Activated naive CD8-positive, alpha-beta T cell treated with anti-CD3 and anti-CD28 coated beads, Interleukin-2, amount 10 ng/mL, durations not matched to agents 7 days and 5 days (primary cell): Measurements from ENCODE around the gene NIN. TPM values are rescaled to one million over a fixed set of nuclear protein-coding genes. Genes with fewer than 3 reads are reported as not detected.

Experiments used
- ATAC-seq: fragments of 150-1000 bp; cut with Tn5 transposase; one replicate; pipeline ENCODE4 v1.10.0; 2021; ENCODE audit warnings: low read depth, moderate library complexity
- POLR2A ChIA-PET: fragments of 350-600 bp; sonication (Branson Sonifier 250); formaldehyde crosslinking; loops from one replicate; lab custom pipeline; 2021; ENCODE audit warnings: antibody characterized with exemption; lab: Charles Lee
- DNase-seq: peaks from one replicate; pipeline ENCODE4 v3.0.0; 2021
- H3K27ac Mint-ChIP-seq: one replicate; pipeline ENCODE4 v1.8.0; 2022; ENCODE audit warnings: mild to moderate bottlenecking, mixed read lengths
- H3K27me3 Mint-ChIP-seq: one replicate; pipeline ENCODE4 v1.8.0; 2022; ENCODE audit warnings: mild to moderate bottlenecking, moderate library complexity, mixed read lengths
- H3K36me3 Mint-ChIP-seq: one replicate; pipeline ENCODE4 v1.8.0; 2021; ENCODE audit warnings: mild to moderate bottlenecking, mixed read lengths
- H3K4me1 Mint-ChIP-seq: one replicate; pipeline ENCODE4 v1.8.0; 2021; ENCODE audit warnings: mixed read lengths
- H3K4me3 Mint-ChIP-seq: one replicate; pipeline ENCODE4 v1.8.0; 2022; ENCODE audit warnings: mild to moderate bottlenecking, moderate library complexity, mixed read lengths
- H3K9me3 Mint-ChIP-seq: one replicate; pipeline ENCODE4 v1.8.0; 2021; ENCODE audit warnings: mixed read lengths
- total RNA-seq, 2 experiments: library from RNA; stranded (reverse); gene quantifications; one replicate each; pipeline ENCODE4 v1.2.3, GENCODE V29; 2021

NIN gene
- total RNA-seq, 2 experiments from 2014 or later: 106 to 113 TPM

DNA sequence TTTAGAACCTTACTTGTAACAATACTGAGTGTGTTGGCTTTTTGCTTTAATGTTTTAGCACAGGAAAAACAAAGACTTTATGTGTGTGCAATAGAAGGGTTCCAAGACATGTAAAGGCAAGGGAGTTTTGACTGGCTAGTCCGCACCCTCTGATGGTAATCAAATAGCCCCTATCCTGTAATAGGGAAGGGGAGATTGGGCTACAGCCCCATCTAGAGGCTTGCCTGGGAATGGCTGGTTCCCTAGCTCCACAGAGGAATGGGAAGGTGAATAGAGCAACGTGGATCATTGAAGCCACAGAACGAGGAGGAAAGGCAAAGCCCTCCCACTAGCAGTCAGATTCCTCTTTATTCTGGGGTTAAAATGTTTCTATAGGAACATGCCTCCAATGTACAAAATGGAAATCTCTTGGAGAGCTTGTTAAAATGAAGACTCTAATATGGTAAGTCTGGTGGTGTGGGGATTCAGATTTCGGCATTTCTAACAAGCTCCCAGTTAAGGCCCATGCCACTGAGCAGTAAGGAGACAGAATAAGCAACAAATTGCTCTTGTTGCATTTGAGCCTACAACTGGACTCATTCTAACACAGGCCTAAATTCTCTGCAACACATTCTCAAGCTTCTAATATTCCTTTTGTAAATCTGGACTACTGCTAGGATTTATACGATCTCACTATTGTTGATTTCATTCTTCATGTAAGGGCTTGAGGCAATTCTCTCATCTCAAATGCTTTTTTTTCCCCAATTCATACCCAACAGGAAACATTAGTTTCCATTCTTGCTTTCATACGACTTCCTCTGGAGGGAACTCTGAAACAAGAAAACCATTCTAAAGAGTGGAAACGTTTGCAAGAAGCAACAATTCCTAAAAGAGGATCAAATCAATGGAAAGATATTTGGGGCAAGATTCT is 57.1 kb downstream of the NIN start:
- Mint-ChIP-seq H3K9me3 (no peaks in the 10 kb centered on the region), H3K36me3 (peaks cover 21% of the 10 kb centered on the region), H3K27me3 (no peaks in the 10 kb centered on the region), H3K27ac (peak overlapping the region; percentile 30), H3K4me3 (no peak overlapping the region), H3K4me1 (peaks cover 17% of the 10 kb centered on the region)
- ATAC-seq (no peak), DNase-seq (peak; percentile 38)
- POLR2A ChIA-PET: interaction anchor here (1.1 kb wide), 1 partner anchor 47 kb away, joined by 4 read pairs; no protein-coding TSS in a partner anchor

- no peak overlapping the region for H3K27ac Mint-ChIP-seq
- no peaks in the 10 kb centered on the region for H3K9me3 Mint-ChIP-seq
- H3K27me3 Mint-ChIP-seq: no peaks in the 10 kb centered on the region
- DNase-seq (no peak), ATAC-seq (no peak)
- H3K4me3 Mint-ChIP-seq: no peak overlapping the region
- POLR2A ChIA-PET: interaction anchor here (0.6 kb wide), 1 partner anchor 100 kb away, joined by 4 read pairs; no protein-coding TSS in a partner anchor
- peaks cover 31% of the 10 kb centered on the region for H3K36me3 Mint-ChIP-seq
- H3K4me1 Mint-ChIP-seq: peaks cover 12% of the 10 kb centered on the region
Observed at GRCh38 chr14:50772412-50772811, 58.5 kb downstream of the NIN start.

DNA sequence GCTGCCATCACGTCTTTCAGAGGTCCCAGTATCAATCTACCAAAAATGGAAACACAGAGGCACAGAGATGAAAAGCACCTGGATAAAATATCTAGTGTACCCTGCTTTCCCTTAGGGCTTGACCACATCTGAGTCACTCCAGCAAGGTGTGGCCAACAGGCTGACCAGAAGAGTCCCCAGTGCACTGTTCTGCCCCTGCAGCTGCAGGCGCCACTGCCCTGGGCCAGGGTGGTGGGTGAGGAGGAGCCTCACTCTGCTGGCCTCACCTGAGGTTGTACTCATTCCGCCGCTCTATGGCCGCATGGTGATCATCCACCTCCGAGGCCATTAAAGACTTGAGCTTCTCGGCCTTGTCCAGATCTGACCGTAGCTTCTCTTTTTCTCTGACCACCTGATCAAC is 60.4 kb downstream of the NIN start:
- POLR2A ChIA-PET: no interaction called here
- Mint-ChIP-seq H3K36me3 (peaks cover 31% of the 10 kb centered on the region), H3K9me3 (no peaks in the 10 kb centered on the region), H3K4me1 (peaks cover 12% of the 10 kb centered on the region), H3K27ac (no peak overlapping the region), H3K4me3 (no peak overlapping the region), H3K27me3 (no peaks in the 10 kb centered on the region)
- ATAC-seq (no peak), DNase-seq (no peak)

DNA sequence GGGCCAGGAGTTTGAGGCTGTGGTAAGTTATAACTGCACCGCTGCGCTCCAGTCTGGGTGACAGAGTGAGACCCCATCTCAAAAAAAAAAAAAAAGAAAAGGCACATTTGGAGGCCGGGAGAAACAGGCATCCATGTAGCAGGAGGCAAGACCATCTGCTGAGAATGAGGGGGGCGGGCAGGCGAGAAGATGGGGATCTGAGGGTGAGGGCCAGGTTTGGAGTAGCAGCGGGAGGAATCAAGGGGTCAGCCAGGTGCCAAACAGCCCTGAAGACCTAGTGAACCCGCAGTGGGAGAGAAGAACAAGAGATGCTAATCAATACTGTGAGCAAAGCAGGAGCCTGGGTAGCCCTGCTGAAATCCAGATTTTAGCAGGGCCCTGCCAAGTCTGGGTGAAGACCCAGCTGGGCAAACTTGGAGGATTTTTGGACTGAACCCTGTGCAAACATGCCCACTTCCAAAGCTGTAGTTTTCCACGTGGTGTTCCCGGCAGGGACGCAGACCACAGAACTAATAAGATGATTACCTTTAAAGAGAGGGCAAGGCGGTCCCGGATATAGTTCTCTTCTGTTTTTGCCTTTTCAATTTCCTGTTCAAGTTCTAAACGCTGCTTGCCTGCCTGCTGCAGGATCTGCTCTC is 61.0 kb downstream of the NIN start:
- Mint-ChIP-seq H3K36me3 (peaks cover 34% of the 10 kb centered on the region), H3K4me3 (no peak overlapping the region), H3K27me3 (no peaks in the 10 kb centered on the region), H3K9me3 (no peaks in the 10 kb centered on the region), H3K27ac (no peak overlapping the region), H3K4me1 (peaks cover 12% of the 10 kb centered on the region)
- POLR2A ChIA-PET: no interaction called here
- ATAC-seq (no peak), DNase-seq (no peak)

GRCh38 chr14:50768680-50769079 is 62.3 kb downstream of the NIN start:
- Mint-ChIP-seq H3K4me3 (no peak overlapping the region), H3K4me1 (peaks cover 2% of the 10 kb centered on the region), H3K36me3 (peaks cover 39% of the 10 kb centered on the region), H3K27me3 (no peaks in the 10 kb centered on the region), H3K9me3 (no peaks in the 10 kb centered on the region), H3K27ac (no peak overlapping the region)
- DNase-seq (no peak), ATAC-seq (no peak)
- POLR2A ChIA-PET: no interaction called here

- Mint-ChIP-seq H3K36me3 (peaks cover 56% of the 10 kb centered on the region), H3K27me3 (no peaks in the 10 kb centered on the region), H3K4me1 (peaks cover 3% of the 10 kb centered on the region), H3K27ac (no peak overlapping the region), H3K9me3 (no peaks in the 10 kb centered on the region), H3K4me3 (no peak overlapping the region)
- DNase-seq (no peak), ATAC-seq (no peak)
- POLR2A ChIA-PET: no interaction called here
Observed at GRCh38 chr14:50766338-50766886, 64.5 kb downstream of the NIN start.

GRCh38 chr14:50763382-50764007 is 67.5 kb downstream of the NIN start:
- H3K27ac Mint-ChIP-seq: no peak overlapping the region
- H3K36me3 Mint-ChIP-seq: peaks cover 57% of the 10 kb centered on the region
- H3K9me3 Mint-ChIP-seq: no peaks in the 10 kb centered on the region
- POLR2A ChIA-PET: no interaction called here
- H3K4me1 Mint-ChIP-seq: peaks cover 5% of the 10 kb centered on the region
- H3K27me3 Mint-ChIP-seq: no peaks in the 10 kb centered on the region
- ATAC-seq: no peak
- H3K4me3 Mint-ChIP-seq: no peak overlapping the region
- DNase-seq: no peak

DNA sequence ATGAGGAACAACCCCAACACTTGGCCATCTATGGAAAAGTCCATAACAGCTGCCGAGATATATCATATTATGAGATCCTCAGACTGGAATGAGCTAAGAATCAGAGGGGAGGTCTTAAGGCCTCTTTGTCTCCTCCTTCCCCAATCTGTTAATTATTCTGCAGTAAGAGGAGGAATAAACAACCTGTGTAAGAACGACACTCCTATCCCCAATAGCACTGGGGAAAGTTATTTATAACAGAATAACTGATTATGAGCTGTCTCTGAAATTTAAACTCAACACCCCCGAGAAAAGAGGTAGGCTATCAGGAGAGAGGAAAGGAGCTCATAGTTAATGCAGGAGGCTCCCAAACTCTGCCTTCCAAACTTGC is 68.0 kb downstream of the NIN start:
- no peak for ATAC-seq
- Mint-ChIP-seq H3K36me3 (peaks cover 51% of the 10 kb centered on the region), H3K4me3 (no peak overlapping the region), H3K4me1 (peaks cover 5% of the 10 kb centered on the region), H3K27me3 (no peaks in the 10 kb centered on the region), H3K9me3 (no peaks in the 10 kb centered on the region), H3K27ac (no peak overlapping the region)
- POLR2A ChIA-PET: interaction anchor here (0.5 kb wide), 1 partner anchor 168 kb away, joined by 3 read pairs; no protein-coding TSS in a partner anchor
- no peak for DNase-seq

GRCh38 chr14:50762001-50762930 is 68.7 kb downstream of the NIN start:
- POLR2A ChIA-PET: interaction anchor here (0.5 kb wide), 1 partner anchor 167 kb away, joined by 3 read pairs; no protein-coding TSS in a partner anchor
- no peak for ATAC-seq
- H3K27ac Mint-ChIP-seq: no peak overlapping the region
- peaks cover 5% of the 10 kb centered on the region for H3K4me1 Mint-ChIP-seq
- no peaks in the 10 kb centered on the region for H3K9me3 Mint-ChIP-seq
- peaks cover 50% of the 10 kb centered on the region for H3K36me3 Mint-ChIP-seq
- no peaks in the 10 kb centered on the region for H3K27me3 Mint-ChIP-seq
- no peak overlapping the region for H3K4me3 Mint-ChIP-seq
- DNase-seq: no peak

- POLR2A ChIA-PET: interaction anchor here (0.8 kb wide), 1 partner anchor 11 kb away, joined by 3 read pairs; no protein-coding TSS in a partner anchor
- ATAC-seq (no peak), DNase-seq (no peak)
- Mint-ChIP-seq H3K36me3 (peaks cover 42% of the 10 kb centered on the region), H3K4me1 (peaks cover 5% of the 10 kb centered on the region), H3K27ac (no peak overlapping the region), H3K9me3 (no peaks in the 10 kb centered on the region), H3K27me3 (no peaks in the 10 kb centered on the region), H3K4me3 (no peak overlapping the region)
Observed at GRCh38 chr14:50759800-50760543, 71.0 kb downstream of the NIN start.

DNA sequence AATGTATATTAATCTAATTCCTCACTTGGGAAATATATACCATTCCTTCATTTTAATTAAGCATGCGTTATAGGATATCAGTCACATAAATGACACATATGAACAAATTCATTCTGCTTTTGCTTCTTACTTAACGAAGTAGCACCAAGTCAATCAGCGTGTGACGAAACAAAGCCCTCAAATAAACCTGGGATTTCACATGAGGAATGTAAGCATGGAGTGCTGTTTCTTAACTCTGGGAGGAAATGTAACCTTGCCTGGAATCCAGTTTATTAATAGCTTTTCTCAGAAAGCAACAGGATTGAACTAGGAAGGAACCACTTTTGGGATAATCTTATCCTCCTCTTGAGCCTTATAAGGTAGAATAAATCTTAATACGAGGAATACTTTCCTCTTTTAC is 72.0 kb downstream of the NIN start:
- POLR2A ChIA-PET: no interaction called here
- no peaks in the 10 kb centered on the region for H3K9me3 Mint-ChIP-seq
- DNase-seq: no peak
- no peak for ATAC-seq
- H3K4me3 Mint-ChIP-seq: no peak overlapping the region
- no peak overlapping the region for H3K27ac Mint-ChIP-seq
- peaks cover 39% of the 10 kb centered on the region for H3K36me3 Mint-ChIP-seq
- H3K27me3 Mint-ChIP-seq: no peaks in the 10 kb centered on the region
- peaks cover 5% of the 10 kb centered on the region for H3K4me1 Mint-ChIP-seq

DNA sequence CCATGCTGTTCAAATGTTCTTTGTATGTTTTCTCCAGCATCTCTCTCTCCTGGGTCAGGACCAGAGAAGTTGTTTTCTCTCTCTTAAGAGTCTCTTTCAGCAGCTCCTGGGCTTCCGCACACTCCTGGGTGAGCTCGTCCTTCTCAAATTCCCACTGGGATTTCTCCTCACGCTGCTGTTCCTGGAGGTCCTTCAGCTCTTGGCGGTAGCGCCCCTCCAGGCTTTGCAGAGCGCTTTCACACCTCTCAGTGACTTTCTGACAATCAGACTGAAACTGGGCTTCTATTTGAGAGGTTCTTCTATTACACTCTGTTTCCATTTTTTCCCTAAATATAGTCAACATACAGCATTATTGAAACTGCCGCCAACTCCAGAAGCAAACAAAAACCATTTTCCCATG is 72.7 kb downstream of the NIN start:
- POLR2A ChIA-PET: no interaction called here

More for the DNA sequence above, 72.7 kb downstream of the NIN start:
- H3K27me3 Mint-ChIP-seq: no peaks in the 10 kb centered on the region
- H3K4me3 Mint-ChIP-seq: no peak overlapping the region
- ATAC-seq (no peak), DNase-seq (no peak)
- H3K36me3 Mint-ChIP-seq: peaks cover 39% of the 10 kb centered on the region
- no peaks in the 10 kb centered on the region for H3K9me3 Mint-ChIP-seq
- peaks cover 5% of the 10 kb centered on the region for H3K4me1 Mint-ChIP-seq
- no peak overlapping the region for H3K27ac Mint-ChIP-seq
